ENCODE data around the gene XPR1. TPM values are rescaled to one million over a fixed set of nuclear protein-coding genes. Genes with fewer than 3 reads are reported as not detected.
A peak's percentile ranks its signal among the peaks of the same experiment; 100 is the strongest.

The XPR1 gene
- total and polyA plus RNA-seq, 2 of the 8 experiments (the other 6 are each of a cell fraction or from before 2014, with no cell fraction given): 28.6 to 43.9 TPM

DNA sequence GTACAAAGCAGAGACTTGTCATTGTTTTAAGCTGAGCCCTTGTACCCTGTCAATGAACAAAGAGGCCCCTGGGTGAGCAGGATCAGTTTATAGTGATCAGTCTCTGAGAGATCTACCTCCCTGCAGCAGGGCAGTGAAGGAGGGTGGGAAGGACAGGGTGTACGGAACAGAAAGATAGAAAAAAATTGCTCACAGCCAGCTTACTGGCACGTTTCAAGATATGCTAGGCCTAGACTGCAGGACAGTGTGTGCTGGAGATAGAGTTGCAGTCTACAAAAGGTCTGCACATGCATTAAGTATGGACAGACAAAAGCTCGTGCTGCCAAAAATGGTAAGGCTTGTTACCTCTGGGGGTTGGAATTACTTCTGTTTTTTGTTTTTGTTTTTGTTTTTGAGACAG, 38.4 kb upstream of the XPR1 start:
- H2BK5ac ChIP-seq (ENCODE audit: low read depth, low read length): no peak overlapping the region
- H4K8ac ChIP-seq (ENCODE audit: extremely low read depth, insufficient read depth, low read length): no peak overlapping the region
- no peak overlapping the region for H2BK15ac ChIP-seq (ENCODE audit: low read length)
- DNase-seq (ENCODE audit: low read depth in 1 of 2, low spot score in 2 of 2) (no peak), FAIRE-seq (no peak)
- H3K4me2 ChIP-seq (ENCODE audit: insufficient read depth in 1 of 2, low read depth in 2 of 2, low read length in 2 of 2): no peak overlapping the region
- 76% methylated on average over 3 of the region's 3 CpGs; no CpG with 5 or more reads in 1 of the 2 experiments for WGBS, 2 experiments (ENCODE audit: extremely low coverage in 1 of 2, insufficient coverage in 1 of 2, insufficient read length in 1 of 2, insufficient replicate concordance in 2 of 2, low coverage in 1 of 2, low lambda C conversion rate in 2 of 2, missing lambda C conversion rate in 1 of 2)
- no peak overlapping the region for H3K27ac ChIP-seq (ENCODE audit: low read depth, low read length)
- H3K56ac ChIP-seq (replicated peaks; ENCODE audit: insufficient read length, low read depth, low read length): no peak overlapping the region
- no peak overlapping the region for H2AK5ac ChIP-seq (ENCODE audit: low read depth, low read length)
- H4K20me1 ChIP-seq (replicated peaks in 1 of 2; ENCODE audit: control insufficient read depth in 1 of 2, insufficient read depth in 2 of 2, low read length in 2 of 2): no peaks in the 10 kb centered on the region
- no peak overlapping the region for H3K4me3 ChIP-seq (ENCODE audit: extremely low read depth in 1 of 4, insufficient read depth in 2 of 4, low read depth in 3 of 4, low read length in 4 of 4)
- no peaks in the 10 kb centered on the region for H3K27me3 ChIP-seq (replicated peaks in 1 of 4; ENCODE audit: control insufficient read depth in 3 of 4, extremely low read depth in 1 of 4, insufficient read depth in 3 of 4, low read length in 3 of 4)
- H3K9ac ChIP-seq (replicated peaks in 1 of 4; ENCODE audit: extremely low read depth in 1 of 4, low read depth in 3 of 4, low read length in 3 of 4): no peak overlapping the region
- H2AFZ ChIP-seq (ENCODE audit: low read length): peak overlapping the region; percentile 52; the same call in 1 of the 2 replicates
- H2BK12ac ChIP-seq (ENCODE audit: low read depth, low read length): no peak overlapping the region
- H4K5ac ChIP-seq (ENCODE audit: insufficient read length, low read depth, low read length): no peak overlapping the region
- no peaks in the 10 kb centered on the region for H3K79me2 ChIP-seq (ENCODE audit: control insufficient read depth in 1 of 2, insufficient read depth in 2 of 2, low read length in 2 of 2)
- no peak overlapping the region for H2BK20ac ChIP-seq (ENCODE audit: low read length)
- H3K4me1 ChIP-seq (replicated peaks in 1 of 4; ENCODE audit: control insufficient read depth in 3 of 4, insufficient read depth in 4 of 4, low read length in 3 of 4): no peaks in the 10 kb centered on the region
- H3K14ac ChIP-seq (ENCODE audit: insufficient read length): no peak overlapping the region
- H3K79me1 ChIP-seq (ENCODE audit: low read depth, low read length): no peaks in the 10 kb centered on the region
- H3K23ac ChIP-seq (ENCODE audit: insufficient read length): no peak overlapping the region
- H3K23me2 ChIP-seq (ENCODE audit: low read depth, low read length): no peaks in the 10 kb centered on the region
- ChIA-PET CTCF (ENCODE audit: partially characterized antibody) (interaction anchor here (1.4 to 1.5 kb wide), 2 partner anchors 31 to 78 kb away, joined by 4 to 5 read pairs; no protein-coding TSS in a partner anchor), POLR2A (ENCODE audit: partially characterized antibody) (no interaction called here)
- no peak overlapping the region for H3K4ac ChIP-seq (replicated peaks; ENCODE audit: insufficient read length, low read depth, low read length)
- no peaks in the 10 kb centered on the region for H3K9me3 ChIP-seq (ENCODE audit: insufficient read depth in 2 of 2, low read depth in 1 of 2, low read length in 1 of 2)
- no peak for TF ChIP-seq EZH2 (IDR thresholded peaks at IDR 0.05; ENCODE audit: low read depth, low read length, severe bottlenecking)
- no peak for TF ChIP-seq SRF (IDR thresholded peaks at IDR 0.05; ENCODE audit: low read depth, low read length)
- TF ChIP-seq GTF2F1 (IDR thresholded peaks at IDR 0.05; ENCODE audit: borderline replicate concordance, low read depth, low read length): no peak
- TF ChIP-seq CHD2 (IDR thresholded peaks at IDR 0.05; ENCODE audit: low read length): no peak
- TF ChIP-seq, protein P1, sequence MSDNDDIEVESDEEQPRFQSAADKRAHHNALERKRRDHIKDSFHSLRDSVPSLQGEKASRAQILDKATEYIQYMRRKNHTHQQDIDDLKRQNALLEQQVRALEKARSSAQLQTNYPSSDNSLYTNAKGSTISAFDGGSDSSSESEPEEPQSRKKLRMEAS (IDR thresholded peaks at IDR 0.05): no peak
- no peaks in the 10 kb centered on the region for H3K36me3 ChIP-seq (ENCODE audit: control insufficient read depth in 2 of 4, insufficient read depth in 4 of 4, low read length in 3 of 4)
- no peak overlapping the region for H2BK120ac ChIP-seq (replicated peaks; ENCODE audit: low read depth, low read length)
- H3K18ac ChIP-seq (ENCODE audit: extremely low read depth, low read length): no peak overlapping the region
- no peak overlapping the region for H4K91ac ChIP-seq (replicated peaks; ENCODE audit: insufficient read length, low read length)

All from H1 (cell line).